ENCODE results near the gene F2R. TPM values are rescaled to one million over a fixed set of nuclear protein-coding genes. Genes with fewer than 3 reads are reported as not detected.
A peak's percentile ranks its signal among the peaks of the same experiment; 100 is the strongest.
"Not testable (repeated sequence)": the region's sequence is repeated elsewhere in the genome, so short reads cannot be mapped to it uniquely, and the experiment has no call there.

The F2R gene
- total RNA-seq, 1 donor from 2014 or later = 41.4 TPM

- no peak overlapping the region for H3K4me3 ChIP-seq (ENCODE audit: low read depth, low read length)
- peak; percentile 14 for TF ChIP-seq CTCF (conservative IDR thresholded peaks at IDR 0.05; ENCODE audit: low read depth, low read length)
- DNase-seq (ENCODE audit: low read depth) = no peak
These were observed 30.8 kb downstream of the F2R start for GRCh38 chr5:76746677-76747076.

DNA sequence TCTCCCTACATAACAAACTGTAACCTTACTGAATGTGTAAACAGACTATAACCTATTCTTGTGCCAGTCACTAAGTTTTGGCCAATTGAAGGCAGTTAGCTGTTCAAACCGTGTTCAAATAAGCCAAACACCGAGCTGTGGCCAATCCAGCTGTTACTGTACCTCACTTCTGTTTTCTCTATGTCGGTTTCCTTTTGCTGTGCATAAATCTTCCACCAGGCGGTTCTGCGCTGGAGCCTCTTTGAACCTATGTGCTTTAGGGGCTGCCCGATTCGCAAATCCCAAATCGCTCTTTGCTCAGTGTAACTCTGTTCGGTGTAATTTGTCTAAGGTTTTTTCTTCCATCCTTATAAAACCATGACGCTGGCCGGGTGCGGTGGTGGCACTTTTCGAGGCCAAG, 31.8 kb downstream of the F2R start:
- no peak for DNase-seq (ENCODE audit: low read depth)
- TF ChIP-seq CTCF (conservative IDR thresholded peaks at IDR 0.05; ENCODE audit: low read depth, low read length) = no peak
- H3K4me3 ChIP-seq (ENCODE audit: low read depth, low read length) = no peak overlapping the region

DNA sequence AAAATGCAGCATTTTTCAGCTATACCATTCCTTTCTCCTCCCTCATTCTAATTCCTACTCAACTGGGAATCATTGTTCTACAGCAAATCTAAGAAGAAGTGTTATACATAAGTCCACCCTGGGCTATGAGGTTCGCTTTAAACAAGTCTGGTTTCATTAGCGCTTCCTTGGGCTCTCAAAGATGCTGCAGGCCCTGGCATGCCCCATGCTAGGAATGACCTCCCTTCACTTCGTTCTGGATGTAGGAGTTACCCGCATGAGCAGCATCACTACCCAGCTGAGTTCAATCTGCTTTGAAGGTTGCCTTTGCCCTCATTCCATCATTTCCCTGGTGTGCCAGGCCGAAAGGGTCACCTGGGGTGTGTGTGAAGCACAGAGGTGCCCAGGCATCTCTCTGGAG, 35.4 kb downstream of the F2R start:
- no peak overlapping the region for H3K4me3 ChIP-seq (ENCODE audit: low read depth, low read length)

DNA sequence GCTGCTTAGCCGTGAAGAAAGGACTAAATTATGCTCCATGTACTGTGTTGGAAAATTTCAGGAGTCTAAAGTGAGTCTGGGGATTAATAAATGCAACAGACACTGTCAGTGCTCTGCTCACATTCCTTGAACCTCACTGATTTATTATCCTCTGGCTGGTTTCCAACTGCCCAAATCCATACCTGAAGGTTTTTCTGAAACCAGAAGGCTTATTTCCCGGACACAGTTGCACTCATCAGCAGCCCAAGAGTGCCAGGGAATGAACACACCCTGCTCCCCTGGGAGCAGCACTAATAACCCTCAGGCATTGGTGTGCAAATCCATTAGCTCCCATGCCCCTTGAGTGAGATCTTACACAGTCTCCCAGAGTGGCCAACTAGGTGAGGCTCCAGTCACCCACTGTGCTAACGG, 38.7 kb downstream of the F2R start:
- DNase-seq (ENCODE audit: low read depth) = no peak
- no peak overlapping the region for H3K4me3 ChIP-seq (ENCODE audit: low read depth, low read length)
- no peak for TF ChIP-seq CTCF (conservative IDR thresholded peaks at IDR 0.05; ENCODE audit: low read depth, low read length)

More for the DNA sequence above, 35.4 kb downstream of the F2R start:
- no peak for DNase-seq (ENCODE audit: low read depth)
- TF ChIP-seq CTCF (conservative IDR thresholded peaks at IDR 0.05; ENCODE audit: low read depth, low read length) = no peak

- no peak for DNase-seq (ENCODE audit: low read depth)
- no peak for TF ChIP-seq CTCF (conservative IDR thresholded peaks at IDR 0.05; ENCODE audit: low read depth, low read length)
- H3K4me3 ChIP-seq (ENCODE audit: low read depth, low read length) = no peak overlapping the region
These were observed 40.1 kb downstream of the F2R start for GRCh38 chr5:76755779-76756637.

GRCh38 chr5:76757049-76757448, 41.1 kb downstream of the F2R start:
- no peak for TF ChIP-seq CTCF (conservative IDR thresholded peaks at IDR 0.05; ENCODE audit: low read depth, low read length)
- no peak for DNase-seq (ENCODE audit: low read depth)
- no peak overlapping the region for H3K4me3 ChIP-seq (ENCODE audit: low read depth, low read length)

- not testable (repeated sequence) for DNase-seq (ENCODE audit: low read depth); H3K4me3 ChIP-seq (ENCODE audit: low read depth, low read length)
These were observed 45.2 kb downstream of the F2R start for GRCh38 chr5:76761118-76761517.
